GM12801 (cell line): Measurements from ENCODE around the gene FAT3.

ENCODE experiments used
- CTCF ChIP-seq: IDR thresholded peaks from one replicate; pipeline ENCODE4 v1.5.1; 2011; ENCODE audit warnings: control low read depth; ENCODE audit not compliant: insufficient read length; ENCODE audit errors: extremely low read depth

The FAT3 gene

DNA sequence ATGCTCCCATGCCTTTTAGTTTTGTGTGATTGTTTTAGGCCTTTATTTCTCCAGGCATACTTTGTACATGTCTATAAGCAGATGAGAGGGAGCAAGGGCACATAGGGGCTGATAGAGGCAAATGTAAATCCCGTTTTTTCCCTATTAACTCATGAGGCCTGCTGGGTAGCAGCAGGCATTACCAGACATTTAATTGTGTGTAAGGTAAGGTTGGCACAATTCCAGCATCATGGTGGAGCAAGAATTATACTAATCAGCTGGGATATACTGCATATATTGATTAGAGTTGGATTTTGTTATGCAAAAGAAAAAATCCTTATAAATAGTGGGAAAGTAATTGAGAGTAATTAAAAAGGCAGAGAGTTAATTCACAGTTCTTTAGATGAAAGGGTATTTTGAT lies 12.2 kb downstream of the FAT3 start:
- TF ChIP-seq CTCF, result no peak

GRCh38 chr11:92240916-92241315 lies 16.3 kb downstream of the FAT3 start:
- TF ChIP-seq CTCF, result no peak

DNA sequence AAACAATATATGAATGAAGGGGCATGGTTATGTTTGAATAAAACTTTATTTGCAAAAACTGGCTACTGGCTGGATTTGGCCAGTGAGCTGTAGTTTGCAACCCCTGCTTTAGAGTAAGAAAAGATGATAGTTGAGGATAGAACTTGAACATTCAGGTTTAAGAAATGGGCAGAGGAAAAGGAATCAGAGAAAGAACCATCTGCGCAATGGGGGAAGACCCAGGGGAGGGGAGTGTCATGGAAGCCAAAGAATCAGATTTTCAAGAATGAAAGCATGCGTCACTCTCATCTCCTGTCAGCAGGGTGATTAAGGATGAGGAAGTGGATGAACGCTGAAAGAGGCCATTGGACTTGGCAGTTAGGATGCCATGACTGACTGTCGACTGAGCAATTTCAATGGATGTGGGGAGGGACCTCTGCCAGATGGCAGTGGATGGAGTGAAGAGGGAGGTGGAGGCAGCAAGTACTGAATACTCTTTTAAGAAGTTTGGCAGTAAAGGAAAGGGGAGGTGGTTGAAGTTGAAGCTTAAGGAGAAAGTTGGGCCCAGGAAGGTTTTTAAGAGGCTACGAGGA lies 21.2 kb downstream of the FAT3 start:
- no peak for TF ChIP-seq CTCF

DNA sequence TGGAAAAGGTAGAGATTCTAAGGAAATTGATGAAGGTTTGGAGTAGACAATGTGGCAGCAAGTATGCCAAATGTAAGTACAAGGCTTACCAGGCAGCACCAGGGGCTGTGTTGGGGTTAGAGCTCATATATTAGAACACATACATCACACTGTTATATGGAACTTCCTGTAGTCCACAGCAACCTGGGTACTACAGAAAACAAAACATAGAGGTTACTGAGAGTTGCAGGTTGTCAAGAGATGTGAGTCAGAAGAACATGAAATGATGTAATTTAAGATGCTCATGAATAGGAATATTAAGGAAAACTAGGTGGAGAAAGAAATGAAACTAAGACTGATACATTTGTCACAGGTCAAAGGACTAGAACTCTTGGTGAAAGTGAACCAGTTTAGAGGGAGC lies 22.0 kb downstream of the FAT3 start:
- TF ChIP-seq CTCF, result no peak

DNA sequence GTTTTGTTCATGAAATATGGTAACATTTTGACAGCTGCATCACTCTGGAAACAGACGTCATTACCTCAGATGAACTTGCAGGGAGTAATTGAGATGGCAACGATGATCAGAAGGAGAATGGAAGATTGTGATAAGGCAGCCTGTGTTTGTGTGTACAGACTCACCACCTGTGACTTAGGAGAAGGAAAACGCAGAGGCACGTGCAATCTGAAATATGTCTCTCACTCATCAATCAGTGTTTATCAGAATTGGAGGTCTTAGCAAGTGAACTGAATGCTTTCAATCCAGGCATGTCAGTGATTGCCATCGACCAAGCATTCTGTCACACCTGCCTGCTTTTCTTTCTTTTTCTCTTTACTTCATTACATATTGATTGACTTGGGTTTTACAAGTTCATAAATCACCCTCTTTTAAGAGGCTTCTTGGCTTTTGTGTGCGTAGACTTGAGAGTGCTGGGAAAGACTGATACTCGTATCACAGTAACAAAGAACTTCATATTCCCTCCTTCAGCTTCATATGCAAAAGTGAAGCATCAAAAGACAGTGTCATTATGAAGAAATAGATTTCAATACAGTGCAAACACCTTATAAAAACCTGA lies 24.6 kb downstream of the FAT3 start:
- TF ChIP-seq CTCF, result no peak

GRCh38 chr11:92251980-92252379 lies 27.4 kb downstream of the FAT3 start:
- no peak for TF ChIP-seq CTCF

DNA sequence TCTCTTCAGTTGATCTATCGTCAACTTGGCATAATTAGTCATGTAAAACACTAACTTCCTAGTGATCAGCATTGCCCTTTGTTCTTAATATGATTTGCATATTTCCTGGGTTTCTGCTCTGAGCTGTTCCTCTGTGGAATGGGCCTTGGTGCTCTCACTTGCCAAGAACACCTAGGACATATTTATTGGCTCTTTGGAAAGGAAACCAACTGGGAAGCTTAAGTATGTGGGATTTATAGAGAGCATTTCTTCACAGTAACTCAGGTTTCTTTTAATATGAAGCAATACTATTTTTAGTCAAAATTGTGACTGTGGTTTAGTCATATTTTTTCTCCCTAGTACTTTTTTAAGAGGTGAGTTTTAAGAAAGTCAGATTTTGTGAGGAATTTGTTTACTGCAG lies 28.8 kb downstream of the FAT3 start:
- TF ChIP-seq CTCF, result no peak
